ENCODE measurements around the gene TOGARAM2. TPM values are rescaled to one million over a fixed set of nuclear protein-coding genes. Genes with fewer than 3 reads are reported as not detected.

Gene TOGARAM2
- total and polyA plus RNA-seq, 2 of the 13 experiments (the other 11 are each of a cell fraction or from before 2014, with no cell fraction given), result under 0.01 to 0.05 TPM

GRCh38 chr2:29082804-29083495, 101.9 kb downstream of the TOGARAM2 start (continued):
- TF ChIP-seq HES4 (CRISPR knock-in tag; IDR thresholded peaks at IDR 0.05; ENCODE audit: borderline replicate concordance) (no peak), DMAP1 (CRISPR knock-in tag; IDR thresholded peaks at IDR 0.05) (no peak), MTERF4 (CRISPR knock-in tag; IDR thresholded peaks at IDR 0.05) (no peak), ZNF441 (CRISPR knock-in tag; IDR thresholded peaks at IDR 0.05; ENCODE audit: borderline replicate concordance) (no peak)

- intact Hi-C loops (cut with micrococcal nuclease; ENCODE audit: unreplicated experiment), result no loop called here
- Histone ChIP-seq H3K4me2 (ENCODE audit: low read depth, low read length) (no peak overlapping the region), H3K79me2 (ENCODE audit: insufficient read depth, low read length) (no peaks in the 10 kb centered on the region), H3K4me3 (replicated peaks in 1 of 3; ENCODE audit: insufficient read depth in 1 of 3, low read depth in 2 of 3, low read length in 3 of 3) (no peak overlapping the region), H3K4me1 (ENCODE audit: insufficient read depth, low read length) (peaks cover 12% of the 10 kb centered on the region), H3K27ac (ENCODE audit: extremely low read length, insufficient read depth, low read length) (no peak overlapping the region), H3K9me3 (ENCODE audit: low read length) (peaks cover 11% of the 10 kb centered on the region; the same call in 1 of the 2 replicates), H3K27me3 (ENCODE audit: control insufficient read depth in 1 of 2, insufficient read depth in 2 of 2, low read length in 2 of 2) (0 out of 5 replicates have a peak, but pooled peaks cover 0 to 6% of the 10 kb centered on the region in 2 experiments), H3K36me3 (replicated peaks in 1 of 2; ENCODE audit: control insufficient read depth in 1 of 2, insufficient read depth in 2 of 2, low read length in 2 of 2) (no peaks in the 10 kb centered on the region), H4K20me1 (ENCODE audit: insufficient read depth, low read length) (no peaks in the 10 kb centered on the region), H2AFZ (ENCODE audit: low read length) (no peak overlapping the region), H3K9ac (ENCODE audit: insufficient read depth, low read depth, low read length) (no peak overlapping the region)
- DNase-seq (ENCODE audit: low spot score), result no peak
- no peak for ATAC-seq
- ChIA-PET CTCF (ENCODE audit: low intra/inter-chr PET ratio, low total read pairs) (no interaction called here), POLR2A (no interaction called here)
- no peak for FAIRE-seq
- no TSS peak for BruUV-seq (replicated peaks)
- in situ Hi-C loops (cut with HindIII; ENCODE audit: extremely low pct_ligation_motif_present, low pct_unique_long_range_greater_than_20kb), result no loop called here
- WGBS (ENCODE audit: low lambda C conversion rate), result 90% methylated on average over 1 of the region's 1 CpG
- TF ChIP-seq, protein P1, sequence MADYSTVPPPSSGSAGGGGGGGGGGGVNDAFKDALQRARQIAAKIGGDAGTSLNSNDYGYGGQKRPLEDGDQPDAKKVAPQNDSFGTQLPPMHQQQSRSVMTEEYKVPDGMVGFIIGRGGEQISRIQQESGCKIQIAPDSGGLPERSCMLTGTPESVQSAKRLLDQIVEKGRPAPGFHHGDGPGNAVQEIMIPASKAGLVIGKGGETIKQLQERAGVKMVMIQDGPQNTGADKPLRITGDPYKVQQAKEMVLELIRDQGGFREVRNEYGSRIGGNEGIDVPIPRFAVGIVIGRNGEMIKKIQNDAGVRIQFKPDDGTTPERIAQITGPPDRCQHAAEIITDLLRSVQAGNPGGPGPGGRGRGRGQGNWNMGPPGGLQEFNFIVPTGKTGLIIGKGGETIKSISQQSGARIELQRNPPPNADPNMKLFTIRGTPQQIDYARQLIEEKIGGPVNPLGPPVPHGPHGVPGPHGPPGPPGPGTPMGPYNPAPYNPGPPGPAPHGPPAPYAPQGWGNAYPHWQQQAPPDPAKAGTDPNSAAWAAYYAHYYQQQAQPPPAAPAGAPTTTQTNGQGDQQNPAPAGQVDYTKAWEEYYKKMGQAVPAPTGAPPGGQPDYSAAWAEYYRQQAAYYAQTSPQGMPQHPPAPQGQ (CRISPR knock-in tag; IDR thresholded peaks at IDR 0.05; ENCODE audit: borderline replicate concordance), result no peak
- TF ChIP-seq ZNF274 (CRISPR knock-in tag; IDR thresholded peaks at IDR 0.05), result no peak
- TF ChIP-seq NFAT5 (CRISPR knock-in tag; IDR thresholded peaks at IDR 0.05), result no peak
- no peak for TF ChIP-seq MED13 (CRISPR knock-in tag; IDR thresholded peaks at IDR 0.05)
- TF ChIP-seq ZNF800 (CRISPR knock-in tag; IDR thresholded peaks at IDR 0.05), result no peak
- no peak for TF ChIP-seq SOX13 (IDR thresholded peaks at IDR 0.05)
- no peak for TF ChIP-seq SOX13 (CRISPR knock-in tag; conservative IDR thresholded peaks at IDR 0.05 in 1 of 2, IDR thresholded peaks at IDR 0.05 in 1 of 2)
- TF ChIP-seq KAT2B (IDR thresholded peaks at IDR 0.05; ENCODE audit: borderline replicate concordance, low read depth, low read length), result no peak
These were observed 103.5 kb downstream of the TOGARAM2 start for GRCh38 chr2:29084554-29084953.

Data from HepG2 (cell line).